Measurements from ENCODE around the gene CTCFL. TPM values are rescaled to one million over a fixed set of nuclear protein-coding genes. Genes with fewer than 3 reads are reported as not detected.

CTCFL gene
- total and polyA plus RNA-seq, 2 of the 8 experiments (the other 6 are each of a cell fraction or from before 2014, with no cell fraction given) = 0.30 to 0.80 TPM

DNA sequence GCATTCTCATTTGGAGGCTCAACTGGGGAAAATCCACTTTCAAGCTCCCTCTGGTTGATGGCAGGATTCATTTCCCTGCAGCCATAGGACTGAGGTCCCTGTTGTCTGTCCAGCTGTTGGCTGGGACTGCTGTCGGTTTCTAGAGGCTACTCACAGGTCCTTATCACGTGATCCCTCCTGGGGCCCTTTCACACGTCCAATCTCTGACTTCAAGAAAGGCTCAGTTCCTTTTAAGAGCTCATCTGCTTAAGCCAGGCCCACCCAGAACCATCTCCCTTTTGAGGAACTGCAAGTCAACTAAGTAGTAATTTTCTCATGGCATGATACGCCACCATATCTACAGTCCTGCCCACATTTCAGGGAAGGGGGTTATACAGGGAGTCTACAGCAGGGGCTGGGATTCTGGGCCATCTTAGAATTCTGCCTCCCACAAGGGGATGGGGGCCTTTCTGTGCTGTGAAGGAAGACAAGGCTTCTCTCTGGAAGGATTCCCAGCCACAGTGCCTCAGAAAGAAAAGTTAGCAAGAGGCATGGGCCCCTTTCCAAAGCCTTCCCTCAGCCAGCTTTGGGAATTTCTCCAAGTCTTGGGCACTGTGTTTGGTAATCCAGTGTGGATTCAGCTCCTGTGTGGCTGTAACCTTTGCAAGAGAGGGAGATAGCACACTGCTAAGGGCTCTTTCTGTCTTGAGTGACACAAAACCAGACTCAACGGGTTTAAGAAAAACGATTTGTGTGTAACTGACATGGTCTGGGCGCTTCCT, 66.4 kb downstream of the CTCFL start:
- peaks cover 0 to 2% (median 0%) of the 10 kb centered on the region in 4 experiments; a peak in 1 of 7 replicates for H3K4me1 ChIP-seq (replicated peaks in 1 of 4; ENCODE audit: control insufficient read depth in 3 of 4, insufficient read depth in 4 of 4, low read length in 3 of 4)
- no peak overlapping the region for H3K4me2 ChIP-seq (ENCODE audit: insufficient read depth in 1 of 2, low read depth in 2 of 2, low read length in 2 of 2)
- no peak for FAIRE-seq
- no peaks in the 10 kb centered on the region; a peak in 1 of 4 replicates for H3K9me3 ChIP-seq (ENCODE audit: insufficient read depth in 2 of 2, low read depth in 1 of 2, low read length in 1 of 2)
- WGBS, 2 experiments (ENCODE audit: extremely low coverage in 1 of 2, insufficient coverage in 1 of 2, insufficient read length in 1 of 2, insufficient replicate concordance in 2 of 2, low coverage in 1 of 2, low lambda C conversion rate in 2 of 2, missing lambda C conversion rate in 1 of 2) = 84% methylated on average over 7 of the region's 7 CpGs; no CpG with 5 or more reads in 1 of the 2 experiments
- no peak overlapping the region for H3K23ac ChIP-seq (ENCODE audit: insufficient read length)
- H4K91ac ChIP-seq (replicated peaks; ENCODE audit: insufficient read length, low read length) = no peak overlapping the region
- H2BK120ac ChIP-seq (replicated peaks; ENCODE audit: low read depth, low read length) = no peak overlapping the region
- H2AK5ac ChIP-seq (ENCODE audit: low read depth, low read length) = no peak overlapping the region
- H3K4me3 ChIP-seq (ENCODE audit: extremely low read depth in 1 of 4, insufficient read depth in 2 of 4, low read depth in 3 of 4, low read length in 4 of 4) = no peak overlapping the region
- no peak overlapping the region for H4K8ac ChIP-seq (ENCODE audit: extremely low read depth, insufficient read depth, low read length)
- H4K5ac ChIP-seq (ENCODE audit: insufficient read length, low read depth, low read length) = no peak overlapping the region
- no peak overlapping the region for H2BK20ac ChIP-seq (ENCODE audit: low read length)
- no peak overlapping the region for H3K18ac ChIP-seq (ENCODE audit: extremely low read depth, low read length)
- TF ChIP-seq EP300 (IDR thresholded peaks at IDR 0.05; ENCODE audit: borderline replicate concordance in 1 of 2, low read depth in 2 of 2, low read length in 2 of 2) (no peak), POLR2A (IDR thresholded peaks at IDR 0.05; ENCODE audit: control extremely low read depth in 1 of 2, low read depth in 2 of 2, low read length in 2 of 2) (no peak), NANOG (IDR thresholded peaks at IDR 0.05; ENCODE audit: insufficient read depth, low read depth, low read length, poor library complexity, severe bottlenecking) (no peak), TAF7 (optimal IDR thresholded peaks at IDR 0.05; ENCODE audit: borderline replicate concordance, low read depth, low read length) (no peak), CREB1 (IDR thresholded peaks at IDR 0.05) (no peak), SP2 (IDR thresholded peaks at IDR 0.05; ENCODE audit: low read length) (no peak), CBX8 (IDR thresholded peaks at IDR 0.05; ENCODE audit: borderline replicate concordance, low read depth, low read length) (no peak), POLR2AphosphoS5 (IDR thresholded peaks at IDR 0.05; ENCODE audit: low read depth, low read length) (no peak), KDM1A (IDR thresholded peaks at IDR 0.05; ENCODE audit: borderline replicate concordance, low read length) (no peak), BACH1 (IDR thresholded peaks at IDR 0.05; ENCODE audit: low read length) (no peak)
- TF ChIP-seq, protein P1, sequence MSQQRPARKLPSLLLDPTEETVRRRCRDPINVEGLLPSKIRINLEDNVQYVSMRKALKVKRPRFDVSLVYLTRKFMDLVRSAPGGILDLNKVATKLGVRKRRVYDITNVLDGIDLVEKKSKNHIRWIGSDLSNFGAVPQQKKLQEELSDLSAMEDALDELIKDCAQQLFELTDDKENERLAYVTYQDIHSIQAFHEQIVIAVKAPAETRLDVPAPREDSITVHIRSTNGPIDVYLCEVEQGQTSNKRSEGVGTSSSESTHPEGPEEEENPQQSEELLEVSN (IDR thresholded peaks at IDR 0.05) = no peak
- H2BK12ac ChIP-seq (ENCODE audit: low read depth, low read length) = no peak overlapping the region
- H2AFZ ChIP-seq (ENCODE audit: low read length) = no peak overlapping the region
- no peaks in the 10 kb centered on the region for H4K20me1 ChIP-seq (replicated peaks in 1 of 2; ENCODE audit: control insufficient read depth in 1 of 2, insufficient read depth in 2 of 2, low read length in 2 of 2)
- no peaks in the 10 kb centered on the region for H3K79me2 ChIP-seq (ENCODE audit: control insufficient read depth in 1 of 2, insufficient read depth in 2 of 2, low read length in 2 of 2)
- no peak overlapping the region for H3K4ac ChIP-seq (replicated peaks; ENCODE audit: insufficient read length, low read depth, low read length)
- H3K79me1 ChIP-seq (ENCODE audit: low read depth, low read length) = no peaks in the 10 kb centered on the region
- H2BK5ac ChIP-seq (ENCODE audit: low read depth, low read length) = no peak overlapping the region
- no peaks in the 10 kb centered on the region for H3K23me2 ChIP-seq (ENCODE audit: low read depth, low read length)
- ChIA-PET POLR2A (ENCODE audit: partially characterized antibody) (interaction anchor here (0.6 to 0.7 kb wide), 2 partner anchors 10 to 22 kb away, joined by 3 read pairs; no protein-coding TSS in a partner anchor), CTCF (ENCODE audit: partially characterized antibody) (interaction anchor here (0.8 to 1.7 kb wide), 5 partner anchors 9 to 63 kb away, joined by 3 to 5 read pairs (median 3); no protein-coding TSS in a partner anchor)
- no peak overlapping the region for H2BK15ac ChIP-seq (ENCODE audit: low read length)
- no peak overlapping the region for H3K9ac ChIP-seq (replicated peaks in 1 of 4; ENCODE audit: extremely low read depth in 1 of 4, low read depth in 3 of 4, low read length in 3 of 4)
- no peaks in the 10 kb centered on the region for H3K27me3 ChIP-seq (replicated peaks in 1 of 4; ENCODE audit: control insufficient read depth in 3 of 4, extremely low read depth in 1 of 4, insufficient read depth in 3 of 4, low read length in 3 of 4)
- no peak for DNase-seq (ENCODE audit: low read depth in 1 of 2, low spot score in 2 of 2)
- H3K56ac ChIP-seq (replicated peaks; ENCODE audit: insufficient read length, low read depth, low read length) = no peak overlapping the region
- H3K36me3 ChIP-seq (ENCODE audit: control insufficient read depth in 2 of 4, insufficient read depth in 4 of 4, low read length in 3 of 4) = no peaks in the 10 kb centered on the region
- H3K27ac ChIP-seq (ENCODE audit: low read depth, low read length) = no peak overlapping the region
- no peak overlapping the region for H3K14ac ChIP-seq (ENCODE audit: insufficient read length)

All from H1 (cell line).